ENCODE results near the gene ZNF793. TPM values are rescaled to one million over a fixed set of nuclear protein-coding genes. Genes with fewer than 3 reads are reported as not detected.

Gene ZNF793
- total and polyA plus RNA-seq, 2 of the 8 experiments (the other 6 are each of a cell fraction or from before 2014, with no cell fraction given), result 5.0 to 13.3 TPM

DNA sequence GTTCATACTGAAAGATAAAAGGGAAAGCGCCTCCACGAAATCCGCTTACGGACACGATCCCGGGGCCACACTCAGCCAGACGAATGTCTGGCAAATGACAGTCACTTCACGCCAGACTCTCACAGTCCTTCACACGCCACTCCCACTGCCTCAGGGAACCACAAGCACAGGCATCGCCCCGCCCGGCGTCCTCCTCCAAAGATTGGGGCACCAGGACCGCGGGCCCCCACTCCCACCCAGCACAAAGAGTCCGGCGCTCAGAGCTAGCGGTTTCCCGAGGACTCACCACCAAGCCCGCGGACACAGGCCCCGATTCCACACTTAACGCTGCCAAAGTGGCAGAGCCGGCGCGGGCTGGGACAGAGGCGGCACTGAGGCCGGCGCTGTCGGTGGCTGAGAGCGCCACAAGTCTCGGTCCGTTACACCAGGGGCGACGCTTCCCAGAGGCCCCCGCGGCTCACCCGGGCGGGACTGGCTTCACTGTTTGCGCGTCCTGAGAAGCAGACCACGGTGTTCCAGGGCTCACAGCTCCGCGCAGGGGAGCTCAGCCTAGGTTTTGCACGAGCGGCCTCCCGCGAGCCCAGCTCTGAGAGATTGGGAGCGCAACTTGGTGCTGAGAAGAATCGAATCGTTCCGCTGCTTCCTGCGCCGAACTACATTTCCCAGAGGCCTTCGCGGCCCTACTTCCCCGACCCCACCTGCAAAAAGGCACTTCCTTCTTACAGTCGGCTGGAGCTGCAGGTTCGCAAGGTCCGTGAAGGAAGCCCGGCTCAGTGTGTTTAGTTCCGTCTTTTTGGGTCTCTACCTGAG, 39.7 kb upstream of the ZNF793 start, which contains the start of gene ZNF569:
ZNF569 (minus strand) TSS at position 647 of the 810 bp plus-strand sequence. CDS start 22,523 bp downstream, outside the sequence.
- Histone ChIP-seq H4K91ac (replicated peaks; ENCODE audit: insufficient read length, low read length) (no peak within 1 kb of the TSS), H3K18ac (ENCODE audit: extremely low read depth, low read length) (peak within 1 kb of the TSS; percentile 75), H3K27ac (ENCODE audit: low read depth, low read length) (no peak within 1 kb of the TSS), H3K27me3 (replicated peaks in 1 of 4; ENCODE audit: control insufficient read depth in 3 of 4, extremely low read depth in 1 of 4, insufficient read depth in 3 of 4, low read length in 3 of 4) (no peaks in the 10 kb centered on the region), H3K79me1 (ENCODE audit: low read depth, low read length) (no peaks in the 10 kb centered on the region), H3K23me2 (ENCODE audit: low read depth, low read length) (peaks cover 10% of the 10 kb centered on the region), H3K4ac (replicated peaks; ENCODE audit: insufficient read length, low read depth, low read length) (no peak within 1 kb of the TSS), H2AFZ (ENCODE audit: low read length) (peak within 1 kb of the TSS; percentile 94), H3K36me3 (ENCODE audit: control insufficient read depth in 2 of 4, insufficient read depth in 4 of 4, low read length in 3 of 4) (peaks cover 0 to 8% (median 2%) of the 10 kb centered on the region in 4 experiments; a peak in 1 of 8 replicates), H2AK5ac (ENCODE audit: low read depth, low read length) (no peak within 1 kb of the TSS), H2BK120ac (replicated peaks; ENCODE audit: low read depth, low read length) (no peak within 1 kb of the TSS), H2BK5ac (ENCODE audit: low read depth, low read length) (peak within 1 kb of the TSS; percentile 88; the same call in 1 of the 2 replicates), H3K4me3 (ENCODE audit: extremely low read depth in 1 of 4, insufficient read depth in 2 of 4, low read depth in 3 of 4, low read length in 4 of 4) (peak within 1 kb of the TSS; percentile 68 to 97 (median 89)), H3K4me1 (replicated peaks in 1 of 4; ENCODE audit: control insufficient read depth in 3 of 4, insufficient read depth in 4 of 4, low read length in 3 of 4) (peaks cover 0 to 5% (median under 1%) of the 10 kb centered on the region in 4 experiments; a peak in 1 of 7 replicates), H3K79me2 (ENCODE audit: control insufficient read depth in 1 of 2, insufficient read depth in 2 of 2, low read length in 2 of 2) (no peaks in the 10 kb centered on the region), H3K4me2 (ENCODE audit: insufficient read depth in 1 of 2, low read depth in 2 of 2, low read length in 2 of 2) (peak within 1 kb of the TSS; percentile 95 to 98), H2BK12ac (ENCODE audit: low read depth, low read length) (no peak within 1 kb of the TSS; the same call in 1 of the 2 replicates), H4K5ac (ENCODE audit: insufficient read length, low read depth, low read length) (peak within 1 kb of the TSS; percentile 41), H4K8ac (ENCODE audit: extremely low read depth, insufficient read depth, low read length) (peak within 1 kb of the TSS; percentile 60), H3K23ac (ENCODE audit: insufficient read length) (no peak within 1 kb of the TSS), H3K14ac (ENCODE audit: insufficient read length) (no peak within 1 kb of the TSS), H3K9me3 (ENCODE audit: insufficient read depth in 2 of 2, low read depth in 1 of 2, low read length in 1 of 2) (peaks cover 0 to 4% of the 10 kb centered on the region in 2 experiments; a peak in 1 of 4 replicates), H3K56ac (replicated peaks; ENCODE audit: insufficient read length, low read depth, low read length) (no peak within 1 kb of the TSS), H2BK15ac (ENCODE audit: low read length) (no peak within 1 kb of the TSS), H4K20me1 (replicated peaks in 1 of 2; ENCODE audit: control insufficient read depth in 1 of 2, insufficient read depth in 2 of 2, low read length in 2 of 2) (no peaks in the 10 kb centered on the region), H3K9ac (replicated peaks in 1 of 4; ENCODE audit: extremely low read depth in 1 of 4, low read depth in 3 of 4, low read length in 3 of 4) (peak within 1 kb of the TSS in 3 of 4 experiments; percentile 25 to 80 (median 42); a peak in 6 of 7 replicates), H2BK20ac (ENCODE audit: low read length) (no peak within 1 kb of the TSS)
- ChIA-PET CTCF (ENCODE audit: partially characterized antibody) (interaction anchor here (0.6 to 0.8 kb wide), 2 partner anchors 16 to 238 kb away, joined by 3 read pairs; no protein-coding TSS in a partner anchor), POLR2A (ENCODE audit: partially characterized antibody) (interaction anchor here (0.6 to 5.0 kb wide), 4 partner anchors 39 to 127 kb away, joined by 3 to 47 read pairs (median 6); partner anchors contain the start of genes ZNF527, ZNF540, ZNF571 and ZNF793)
- peak; percentile 95 for FAIRE-seq
- 2% methylated on average over 54 of the region's 62 CpGs; no CpG with 5 or more reads in 1 of the 2 experiments for WGBS, 2 experiments (ENCODE audit: extremely low coverage in 1 of 2, insufficient coverage in 1 of 2, insufficient read length in 1 of 2, insufficient replicate concordance in 2 of 2, low coverage in 1 of 2, low lambda C conversion rate in 2 of 2, missing lambda C conversion rate in 1 of 2)
- peak; percentile 76 to 86 for DNase-seq (ENCODE audit: low read depth in 1 of 2, low spot score in 2 of 2)
- TF ChIP-seq TBP (IDR thresholded peaks at IDR 0.05; ENCODE audit: low read depth, low read length), result peak; percentile 76
- TF ChIP-seq KDM4A (IDR thresholded peaks at IDR 0.05; ENCODE audit: low read depth, low read length, severe bottlenecking), result peak; percentile 100
- no peak for TF ChIP-seq JUN (IDR thresholded peaks at IDR 0.05; ENCODE audit: low read depth, low read length)
- no peak for TF ChIP-seq NANOG (IDR thresholded peaks at IDR 0.05; ENCODE audit: insufficient read depth, low read depth, low read length, poor library complexity, severe bottlenecking)
- no peak for TF ChIP-seq SAP30 (IDR thresholded peaks at IDR 0.05; ENCODE audit: insufficient read depth, insufficient replicate concordance, low read length)
- peak; percentile 49; the same call in 1 of the 2 replicates for TF ChIP-seq EGR1 (IDR thresholded peaks at IDR 0.05; ENCODE audit: borderline replicate concordance, low read depth, low read length)
- peak; percentile 81 to 91; a peak in 3 of 4 replicates for TF ChIP-seq SIN3A (conservative IDR thresholded peaks at IDR 0.05 in 1 of 2, IDR thresholded peaks at IDR 0.05 in 1 of 2; ENCODE audit: low read depth in 1 of 2, low read length in 2 of 2)
- TF ChIP-seq CBX8 (IDR thresholded peaks at IDR 0.05; ENCODE audit: borderline replicate concordance, low read depth, low read length), result no peak
- no peak for TF ChIP-seq SP2 (IDR thresholded peaks at IDR 0.05; ENCODE audit: low read length)
- no peak for TF ChIP-seq RAD21 (IDR thresholded peaks at IDR 0.05 in 1 of 2, conservative IDR thresholded peaks at IDR 0.05 in 1 of 2; ENCODE audit: low read depth in 2 of 2, low read length in 2 of 2)
